DND-41 (cell line): ENCODE data around the gene SHB.

ENCODE experiments used
- ATAC-seq: fragments of 200-7000 bp; cut with Tn5 transposase; 3 replicates; pipeline ENCODE4 v1.9.1; 2021; ENCODE audit warnings: low read depth; ENCODE audit not compliant: insufficient read depth
- DNase-seq: peaks from one replicate; pipeline ENCODE4 v3.0.0-alpha.2; 2020
- H2AFZ ChIP-seq: 2 replicates; pipeline ENCODE4 v1.6.0; 2012; ENCODE audit warnings: low read depth, low read length
- H3K27ac ChIP-seq: 2 replicates; pipeline ENCODE4 v1.5.1; 2012; ENCODE audit warnings: low read length, inconsistent platforms
- H3K27me3 ChIP-seq: fragments of 200-600 bp; sonication (generic); 2 replicates; pipeline ENCODE4 v1.6.0; 2012; ENCODE audit warnings: low read length, mild to moderate bottlenecking, inconsistent platforms; ENCODE audit not compliant: insufficient read depth, poor library complexity
- H3K36me3 ChIP-seq: 2 replicates; pipeline ENCODE4 v1.5.1; 2012; ENCODE audit warnings: low read length, inconsistent platforms; ENCODE audit not compliant: insufficient read depth
- H3K4me1 ChIP-seq: 2 replicates; pipeline ENCODE4 v1.5.1; 2012; ENCODE audit warnings: mild to moderate bottlenecking, low read length; ENCODE audit not compliant: insufficient read depth
- H3K4me2 ChIP-seq: 2 replicates; pipeline ENCODE4 v1.6.0; 2012; ENCODE audit warnings: mild to moderate bottlenecking, moderate library complexity, low read length, inconsistent platforms; ENCODE audit not compliant: insufficient read depth
- H3K4me3 ChIP-seq, 2 experiments: fragments of 200-600 bp in 1 of 2; shearing (Covaris generic) in 1 of 2; 2 replicates each; pipeline ENCODE4 v1.5.1; 2012 to 2016; ENCODE audit warnings: inconsistent platforms in 2 of 2, low read length in 2 of 2, mild to moderate bottlenecking in 2 of 2, low read depth in 1 of 2, moderate library complexity in 1 of 2
- H3K79me2 ChIP-seq: 2 replicates; pipeline ENCODE4 v1.6.0; 2012; ENCODE audit warnings: low read length, inconsistent platforms; ENCODE audit not compliant: insufficient read depth
- H3K9ac ChIP-seq: 2 replicates; pipeline ENCODE4 v1.6.0; 2012; ENCODE audit warnings: low read depth, mild to moderate bottlenecking, inconsistent platforms, low read length, moderate library complexity
- H3K9me3 ChIP-seq: 2 replicates; pipeline ENCODE4 v1.5.1; 2012; ENCODE audit warnings: low read length, moderate library complexity, mild to moderate bottlenecking, inconsistent platforms; ENCODE audit not compliant: insufficient read depth, severe bottlenecking
- H4K20me1 ChIP-seq: 2 replicates; pipeline ENCODE4 v1.6.0; 2012; ENCODE audit warnings: low read length; ENCODE audit not compliant: insufficient read depth
- EZH2 ChIP-seq: IDR thresholded peaks from 3 replicates; pipeline ENCODE4 v1.6.1; 2012; ENCODE audit warnings: borderline replicate concordance, low read depth, mild to moderate bottlenecking, moderate library complexity, low read length, inconsistent platforms; ENCODE audit not compliant: severe bottlenecking
- TF ChIP-seq, protein P1 (sequence below): IDR thresholded peaks from 2 replicates; pipeline ENCODE4 v1.5.1; 2012; ENCODE audit warnings: borderline replicate concordance, low read length, moderate library complexity, mild to moderate bottlenecking; ENCODE audit not compliant: poor library complexity, severe bottlenecking; ENCODE audit errors: extremely low read depth

The SHB gene

GRCh38 chr9:38011991-38012390 is 57.0 kb downstream of the SHB start:
- H3K4me2 ChIP-seq, result no peak overlapping the region
- ATAC-seq (no peak), DNase-seq (no peak)
- no peaks in the 10 kb centered on the region for H3K9me3 ChIP-seq
- H3K27ac ChIP-seq, result no peak overlapping the region
- no peaks in the 10 kb centered on the region for H3K27me3 ChIP-seq
- H3K79me2 ChIP-seq, result no peaks in the 10 kb centered on the region
- H3K4me1 ChIP-seq, result no peaks in the 10 kb centered on the region
- TF ChIP-seq, protein P1, sequence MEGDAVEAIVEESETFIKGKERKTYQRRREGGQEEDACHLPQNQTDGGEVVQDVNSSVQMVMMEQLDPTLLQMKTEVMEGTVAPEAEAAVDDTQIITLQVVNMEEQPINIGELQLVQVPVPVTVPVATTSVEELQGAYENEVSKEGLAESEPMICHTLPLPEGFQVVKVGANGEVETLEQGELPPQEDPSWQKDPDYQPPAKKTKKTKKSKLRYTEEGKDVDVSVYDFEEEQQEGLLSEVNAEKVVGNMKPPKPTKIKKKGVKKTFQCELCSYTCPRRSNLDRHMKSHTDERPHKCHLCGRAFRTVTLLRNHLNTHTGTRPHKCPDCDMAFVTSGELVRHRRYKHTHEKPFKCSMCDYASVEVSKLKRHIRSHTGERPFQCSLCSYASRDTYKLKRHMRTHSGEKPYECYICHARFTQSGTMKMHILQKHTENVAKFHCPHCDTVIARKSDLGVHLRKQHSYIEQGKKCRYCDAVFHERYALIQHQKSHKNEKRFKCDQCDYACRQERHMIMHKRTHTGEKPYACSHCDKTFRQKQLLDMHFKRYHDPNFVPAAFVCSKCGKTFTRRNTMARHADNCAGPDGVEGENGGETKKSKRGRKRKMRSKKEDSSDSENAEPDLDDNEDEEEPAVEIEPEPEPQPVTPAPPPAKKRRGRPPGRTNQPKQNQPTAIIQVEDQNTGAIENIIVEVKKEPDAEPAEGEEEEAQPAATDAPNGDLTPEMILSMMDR, result no peak
- TF ChIP-seq EZH2, result no peak
- H3K9ac ChIP-seq, result no peak overlapping the region
- no peak overlapping the region for H2AFZ ChIP-seq
- no peaks in the 10 kb centered on the region for H3K36me3 ChIP-seq
- H4K20me1 ChIP-seq, result 0 out of 2 replicates have a peak, but pooled peaks cover 2% of the 10 kb centered on the region
- no peak overlapping the region for H3K4me3 ChIP-seq

- no peaks in the 10 kb centered on the region for H3K4me1 ChIP-seq
- no peak overlapping the region for H3K27ac ChIP-seq
- ATAC-seq, result no peak
- no peak overlapping the region for H3K4me2 ChIP-seq
- TF ChIP-seq, protein P1, result no peak
- TF ChIP-seq EZH2, result no peak
- no peaks in the 10 kb centered on the region for H4K20me1 ChIP-seq
- H3K9ac ChIP-seq, result no peak overlapping the region
- no peaks in the 10 kb centered on the region for H3K79me2 ChIP-seq
- no peak overlapping the region for H3K4me3 ChIP-seq
- no peak overlapping the region for H2AFZ ChIP-seq
- no peak for DNase-seq
- H3K27me3 ChIP-seq, result no peaks in the 10 kb centered on the region
- no peaks in the 10 kb centered on the region for H3K9me3 ChIP-seq
- H3K36me3 ChIP-seq, result no peaks in the 10 kb centered on the region
These were observed 57.9 kb downstream of the SHB start for GRCh38 chr9:38010918-38011704.

GRCh38 chr9:38009990-38010389 is 59.0 kb downstream of the SHB start:
- Histone ChIP-seq H3K79me2 (no peaks in the 10 kb centered on the region), H4K20me1 (no peaks in the 10 kb centered on the region; the same call in 1 of the 2 replicates), H3K9me3 (no peaks in the 10 kb centered on the region), H3K36me3 (no peaks in the 10 kb centered on the region), H3K9ac (no peak overlapping the region), H3K4me2 (no peak overlapping the region), H2AFZ (no peak overlapping the region), H3K4me3 (no peak overlapping the region), H3K27me3 (no peaks in the 10 kb centered on the region), H3K27ac (no peak overlapping the region), H3K4me1 (no peaks in the 10 kb centered on the region)
- no peak for TF ChIP-seq EZH2
- TF ChIP-seq, protein P1, result no peak
- ATAC-seq (no peak), DNase-seq (no peak)

DNA sequence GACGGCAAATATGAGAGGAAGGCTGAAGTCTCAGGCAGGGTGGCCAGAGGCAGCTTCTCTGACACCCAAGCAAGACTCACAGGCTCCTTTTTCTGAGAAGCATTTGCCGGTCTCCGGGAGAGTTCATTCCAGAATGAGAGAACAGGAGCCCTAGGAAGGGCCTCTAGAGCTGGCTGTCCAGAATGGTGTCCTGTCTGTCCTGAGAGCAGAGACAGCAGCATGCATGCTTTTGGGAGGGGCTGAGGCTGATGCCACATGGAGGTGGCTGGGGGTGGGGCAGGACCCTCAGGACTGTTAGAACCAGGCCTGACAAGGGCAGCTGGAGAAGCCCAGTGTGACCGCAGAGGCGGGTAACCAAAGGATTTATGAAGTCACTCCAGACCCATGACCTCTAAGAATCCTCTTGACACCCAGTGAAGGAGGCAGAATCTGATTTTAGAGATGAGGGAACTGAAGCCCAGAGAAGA is 60.0 kb downstream of the SHB start:
- Histone ChIP-seq H3K4me2 (no peak overlapping the region), H3K27me3 (no peaks in the 10 kb centered on the region), H3K79me2 (no peaks in the 10 kb centered on the region), H3K4me3 (no peak overlapping the region), H3K4me1 (no peaks in the 10 kb centered on the region), H3K9me3 (no peaks in the 10 kb centered on the region), H3K36me3 (no peaks in the 10 kb centered on the region), H3K9ac (no peak overlapping the region), H2AFZ (no peak overlapping the region), H4K20me1 (no peaks in the 10 kb centered on the region; the same call in 1 of the 2 replicates), H3K27ac (no peak overlapping the region)
- no peak for TF ChIP-seq EZH2
- TF ChIP-seq, protein P1, result no peak
- ATAC-seq, result no peak
- no peak for DNase-seq
